MCF 10A (cell line): ENCODE results near the gene TMEM131L. TPM values are rescaled to one million over a fixed set of nuclear protein-coding genes. Genes with fewer than 3 reads are reported as not detected.

Experiments
- BruUV-seq: library from RNA; stranded (reverse); fragments of 400-500 nt; replicated peaks from 2 replicates; lab custom pipeline; 2021; lab: Mats Ljungman, UMichigan
- CTCF ChIA-PET: fragments of 300-600 bp; sonication (Branson Sonifier 250); formaldehyde crosslinking; extraction: SDS; loops from one replicate; lab custom pipeline; 2021; ENCODE audit warnings: antibody characterized with exemption, inconsistent platforms; lab: Yijun Ruan, JAX
- POLR2A ChIA-PET: fragments of 300-600, 350-650 bp; sonication (Branson Sonifier 250); formaldehyde crosslinking; extraction: SDS; loops from one replicate; lab custom pipeline; 2020; ENCODE audit warnings: antibody characterized with exemption, inconsistent platforms; lab: Yijun Ruan, JAX
- DNase-seq: peaks from one replicate; pipeline ENCODE4 v3.0.0-alpha.2; 2018; ENCODE audit not compliant: unreplicated experiment
- H3K27ac Mint-ChIP-seq: one replicate; pipeline ENCODE4 v1.8.0; 2022; ENCODE audit warnings: mild to moderate bottlenecking, low read depth, mixed read lengths; ENCODE audit not compliant: unreplicated experiment
- H3K27me3 Mint-ChIP-seq: one replicate; pipeline ENCODE4 v1.8.0; 2022; ENCODE audit warnings: mixed read lengths; ENCODE audit not compliant: insufficient read depth, unreplicated experiment
- H3K36me3 Mint-ChIP-seq: one replicate; pipeline ENCODE4 v1.8.0; 2022; ENCODE audit warnings: mild to moderate bottlenecking, moderate library complexity, mixed read lengths; ENCODE audit not compliant: insufficient read depth, unreplicated experiment
- H3K4me1 Mint-ChIP-seq: one replicate; pipeline ENCODE4 v1.8.0; 2022; ENCODE audit warnings: mixed read lengths; ENCODE audit not compliant: insufficient read depth, unreplicated experiment
- H3K4me3 Mint-ChIP-seq: one replicate; pipeline ENCODE4 v1.8.0; 2022; ENCODE audit warnings: mild to moderate bottlenecking, moderate library complexity, mixed read lengths; ENCODE audit not compliant: unreplicated experiment
- H3K9me3 Mint-ChIP-seq: one replicate; pipeline ENCODE4 v1.8.0; 2022; ENCODE audit warnings: mixed read lengths; ENCODE audit not compliant: unreplicated experiment
- intact Hi-C: fragments of 100-400 bp; cut with micrococcal nuclease; formaldehyde crosslinking; loops from 2 replicates; pipeline ENCODE4 v1.14.1; 2022
- total RNA-seq: library from RNA; stranded (reverse); gene quantifications from 2 replicates; pipeline ENCODE4 v1.2.3, GENCODE V29; 2022
- TF ChIP-seq, protein P1 (sequence below): fragments of 200-600 bp; IDR thresholded peaks from one replicate; pipeline ENCODE4 v1.8.0; 2022; ENCODE audit warnings: antibody characterized with exemption, mild to moderate bottlenecking; ENCODE audit not compliant: unreplicated experiment

TMEM131L gene
- total RNA-seq, 1 experiment from 2014 or later = 10.1 TPM

DNA sequence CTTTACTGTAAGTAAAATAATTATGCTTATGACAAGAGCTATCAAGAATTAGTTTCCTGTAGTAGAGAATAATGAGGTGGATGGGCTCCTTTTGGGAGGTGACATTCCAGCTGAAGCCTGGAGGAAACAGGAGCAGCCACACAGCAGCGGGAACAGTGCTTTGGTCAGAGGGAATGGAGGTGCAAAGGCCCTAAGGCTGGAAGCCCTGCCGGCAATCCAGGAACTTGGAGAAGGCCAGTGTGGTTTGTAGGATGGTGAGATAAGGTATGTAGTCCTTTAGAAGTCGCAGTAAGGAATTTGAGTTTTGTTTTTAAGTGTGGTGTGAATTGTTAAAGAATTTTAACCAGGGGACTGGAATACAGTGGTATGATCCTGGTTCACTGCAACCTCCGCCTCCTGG, 8.1 kb downstream of the TMEM131L start:
- Mint-ChIP-seq H3K27me3 (no peaks in the 10 kb centered on the region), H3K4me3 (no peak overlapping the region), H3K36me3 (peaks cover 20% of the 10 kb centered on the region), H3K4me1 (peaks cover 20% of the 10 kb centered on the region), H3K9me3 (no peaks in the 10 kb centered on the region), H3K27ac (no peak overlapping the region)
- intact Hi-C loops = no loop called here
- ChIA-PET POLR2A (interaction anchor here (0.7 to 11.1 kb wide), 3 partner anchors 9 to 128 kb away, joined by 3 to 196 read pairs (median 3); no protein-coding TSS in a partner anchor), CTCF (interaction anchor here (0.7 to 1.3 kb wide), 2 partner anchors 13 to 90 kb away, joined by 4 to 5 read pairs; no protein-coding TSS in a partner anchor)
- TF ChIP-seq, protein P1, sequence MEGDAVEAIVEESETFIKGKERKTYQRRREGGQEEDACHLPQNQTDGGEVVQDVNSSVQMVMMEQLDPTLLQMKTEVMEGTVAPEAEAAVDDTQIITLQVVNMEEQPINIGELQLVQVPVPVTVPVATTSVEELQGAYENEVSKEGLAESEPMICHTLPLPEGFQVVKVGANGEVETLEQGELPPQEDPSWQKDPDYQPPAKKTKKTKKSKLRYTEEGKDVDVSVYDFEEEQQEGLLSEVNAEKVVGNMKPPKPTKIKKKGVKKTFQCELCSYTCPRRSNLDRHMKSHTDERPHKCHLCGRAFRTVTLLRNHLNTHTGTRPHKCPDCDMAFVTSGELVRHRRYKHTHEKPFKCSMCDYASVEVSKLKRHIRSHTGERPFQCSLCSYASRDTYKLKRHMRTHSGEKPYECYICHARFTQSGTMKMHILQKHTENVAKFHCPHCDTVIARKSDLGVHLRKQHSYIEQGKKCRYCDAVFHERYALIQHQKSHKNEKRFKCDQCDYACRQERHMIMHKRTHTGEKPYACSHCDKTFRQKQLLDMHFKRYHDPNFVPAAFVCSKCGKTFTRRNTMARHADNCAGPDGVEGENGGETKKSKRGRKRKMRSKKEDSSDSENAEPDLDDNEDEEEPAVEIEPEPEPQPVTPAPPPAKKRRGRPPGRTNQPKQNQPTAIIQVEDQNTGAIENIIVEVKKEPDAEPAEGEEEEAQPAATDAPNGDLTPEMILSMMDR = no peak
- DNase-seq = no peak
- BruUV-seq = no TSS peak

DNA sequence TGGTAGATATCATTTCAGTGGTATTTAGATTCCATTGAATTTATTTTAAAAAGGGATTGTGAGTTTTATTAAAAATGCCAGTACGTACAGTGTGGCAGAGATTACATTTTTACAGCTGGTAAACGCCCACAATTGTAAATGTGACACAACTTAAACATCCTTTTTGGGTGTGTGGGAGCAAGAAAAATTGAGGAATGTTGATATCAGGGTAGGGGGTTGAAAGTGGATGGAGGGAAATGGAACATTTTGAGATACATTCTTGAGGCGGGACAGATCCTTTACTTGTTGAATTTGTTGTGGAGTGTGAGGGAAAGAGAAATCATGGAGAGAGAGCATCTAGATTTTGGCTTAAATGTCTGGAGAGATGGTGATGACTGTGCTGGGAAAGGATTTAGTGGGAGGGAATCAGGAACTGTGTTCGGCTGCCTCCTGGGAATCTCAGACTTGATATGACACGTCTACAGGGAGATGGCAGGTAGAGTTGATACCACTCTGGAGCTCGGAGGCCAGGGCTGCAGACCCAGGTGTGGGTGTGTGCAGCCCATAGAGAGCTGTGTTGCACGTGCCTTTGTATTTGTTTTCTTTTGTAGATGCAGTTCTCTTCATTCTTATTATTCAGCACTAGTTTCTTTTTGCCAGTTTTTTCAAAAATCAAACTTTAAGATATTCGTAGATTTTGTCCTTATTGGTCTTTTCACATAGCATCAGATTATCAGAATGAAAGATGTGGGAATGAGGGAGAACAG, 10.8 kb downstream of the TMEM131L start:
- Mint-ChIP-seq H3K36me3 (peaks cover 30% of the 10 kb centered on the region), H3K27ac (no peak overlapping the region), H3K27me3 (no peaks in the 10 kb centered on the region), H3K4me3 (no peak overlapping the region), H3K9me3 (no peaks in the 10 kb centered on the region), H3K4me1 (peaks cover 11% of the 10 kb centered on the region)
- ChIA-PET CTCF (interaction anchor here (0.6 kb wide), 2 partner anchors 29 to 38 kb away, joined by 3 read pairs; no protein-coding TSS in a partner anchor), POLR2A (interaction anchor here (2.8 to 3.1 kb wide), 2 partner anchors 9 to 10 kb away, joined by 17 to 20 read pairs; partner anchors contain the start of gene TMEM131L)
- BruUV-seq = no TSS peak
- DNase-seq = no peak
- TF ChIP-seq, protein P1 = no peak
- intact Hi-C loops = no loop called here

DNA sequence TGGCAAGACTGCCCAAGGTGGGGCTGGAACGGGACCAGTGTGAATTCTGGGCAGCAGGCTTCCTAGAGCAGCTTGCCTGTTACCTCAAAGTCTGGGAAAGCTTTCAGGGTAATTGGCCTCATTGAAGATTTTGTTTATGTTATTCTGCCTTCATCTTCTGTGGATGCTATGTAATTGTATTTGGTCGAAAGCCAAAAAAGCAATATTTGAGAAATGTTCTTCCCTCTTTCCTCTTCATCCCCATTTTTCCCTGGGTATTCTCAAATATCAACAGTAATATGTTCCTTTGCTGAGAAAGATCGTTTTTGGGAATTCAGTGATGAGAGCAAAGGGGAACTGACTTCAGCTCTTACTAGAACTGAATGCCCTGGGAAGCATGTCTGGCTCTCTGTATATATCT, 12.9 kb downstream of the TMEM131L start:
- Mint-ChIP-seq H3K4me1 (no peaks in the 10 kb centered on the region), H3K9me3 (no peaks in the 10 kb centered on the region), H3K4me3 (no peak overlapping the region), H3K27me3 (no peaks in the 10 kb centered on the region), H3K27ac (no peak overlapping the region), H3K36me3 (peaks cover 23% of the 10 kb centered on the region)
- no peak for DNase-seq
- POLR2A ChIA-PET = interaction anchor here (3.1 kb wide), 1 partner anchor 12 kb away, joined by 17 read pairs; the partner anchor contains the start of gene TMEM131L
- no TSS peak for BruUV-seq
- CTCF ChIA-PET = interaction anchor here (0.8 to 1.2 kb wide), 2 partner anchors 8 to 94 kb away, joined by 5 to 6 read pairs; no protein-coding TSS in a partner anchor
- TF ChIP-seq, protein P1 = no peak
- intact Hi-C loops = no loop called here

DNA sequence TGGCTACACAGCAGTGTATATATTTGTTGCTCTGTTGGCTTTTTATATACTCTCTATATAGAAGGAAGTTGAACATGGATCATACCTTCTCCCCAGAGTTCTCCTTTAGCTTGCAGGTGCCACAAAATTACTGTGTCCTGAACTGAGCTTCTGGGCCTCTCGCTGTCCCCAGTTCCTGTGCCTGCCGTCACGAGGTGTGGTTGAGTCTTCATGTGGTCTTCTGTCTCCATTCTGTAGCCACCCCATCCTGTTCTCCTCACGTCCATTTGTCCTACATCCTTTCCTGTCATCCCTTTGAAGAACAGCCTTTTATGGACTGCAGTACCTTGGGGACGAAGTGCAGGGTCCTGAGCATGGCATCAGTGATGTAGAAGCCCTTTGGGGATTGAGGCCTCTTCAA, 14.5 kb downstream of the TMEM131L start:
- Mint-ChIP-seq H3K36me3 (peaks cover 14% of the 10 kb centered on the region), H3K9me3 (no peaks in the 10 kb centered on the region), H3K27me3 (no peaks in the 10 kb centered on the region), H3K27ac (no peak overlapping the region), H3K4me1 (peaks cover 1% of the 10 kb centered on the region), H3K4me3 (no peak overlapping the region)
- ChIA-PET POLR2A (interaction anchor here (3.9 kb wide), 1 partner anchor 14 kb away, joined by 25 read pairs; the partner anchor contains the start of gene TMEM131L), CTCF (interaction anchor here (1.1 kb wide), 1 partner anchor 16 kb away, joined by 3 read pairs; no protein-coding TSS in a partner anchor)
- no peak for DNase-seq
- no TSS peak for BruUV-seq
- intact Hi-C loops = no loop called here
- TF ChIP-seq, protein P1 = no peak
